Measurements from ENCODE around the gene ZNF513. TPM values are rescaled to one million over a fixed set of nuclear protein-coding genes. Genes with fewer than 3 reads are reported as not detected.
A peak's percentile ranks its signal among the peaks of the same experiment; 100 is the strongest.

ZNF513 gene
- total RNA-seq, result 23.6 TPM
- polyA plus RNA-seq (ENCODE audit: insufficient read depth, low read depth, low replicate concordance), result 18.8 TPM
- long read RNA-seq, donor 1, partial matches to known transcripts, result 0 of 4 reads
- long read RNA-seq, donor 1, other reads (novel, unspliced or antisense), result 0 of 4 reads
- long read RNA-seq, donor 2, result 0 reads
- long read RNA-seq, donor 3, partial matches to known transcripts, result 0 of 5 reads
- long read RNA-seq, donor 3, other reads (novel, unspliced or antisense), result 0 of 5 reads
- long read RNA-seq, donor 4, partial matches to known transcripts, result 0 of 2 reads
- long read RNA-seq, donor 4, other reads (novel, unspliced or antisense), result 0 of 2 reads
- long read RNA-seq, donor 5, partial matches to known transcripts, result 0 of 1 reads
- long read RNA-seq, donor 5, other reads (novel, unspliced or antisense), result 0 of 1 reads
- long read RNA-seq, donor 6, result 0 reads
- long read RNA-seq, donor 7, transcript ZNF513-201 (4 exons, 2,139 nt), result major isoform, 12 of 39 reads
- long read RNA-seq, donor 7, partial matches to known transcripts, result 10 of 39 reads
- long read RNA-seq, donor 7, other reads (novel, unspliced or antisense), result 17 of 39 reads
- long read RNA-seq, donor 8, partial matches to known transcripts, result 0 of 1 reads
- long read RNA-seq, donor 8, other reads (novel, unspliced or antisense), result 0 of 1 reads
- long read RNA-seq, donor 9, partial matches to known transcripts, result 0 of 1 reads
- long read RNA-seq, donor 9, other reads (novel, unspliced or antisense), result 0 of 1 reads
- long read RNA-seq, donor 10, partial matches to known transcripts, result 0 of 4 reads
- long read RNA-seq, donor 10, other reads (novel, unspliced or antisense), result 0 of 4 reads

GRCh38 chr2:27380626-27381545, at the start of gene ZNF513:
Gene ZNF513, minus strand, starts transcription at chr2:27380734. Its CDS starts 208 bp downstream, at chr2:27380526.
- H3K36me3 ChIP-seq (ENCODE audit: control insufficient read depth in 2 of 3, insufficient read depth in 3 of 3, low read length in 3 of 3), result peaks cover 4 to 36% (median 30%) of the 10 kb centered on the region in 3 donors
- peak within 1 kb of the TSS; percentile 88 to 96 for H3K27ac ChIP-seq (ENCODE audit: low read depth in 2 of 2, low read length in 2 of 2)
- no peaks in the 10 kb centered on the region for H3K9me3 ChIP-seq (ENCODE audit: control insufficient read depth in 2 of 3, insufficient read depth in 1 of 3, low read length in 3 of 3)
- intact Hi-C loops (cut with DNase I), result no loop called here
- no peak for TF ChIP-seq CTCF (IDR thresholded peaks at IDR 0.05; ENCODE audit: borderline replicate concordance, extremely low read depth, insufficient read depth)
- H3K9ac ChIP-seq (ENCODE audit: low read length in 3 of 3), result peak within 1 kb of the TSS; percentile 81 to 96 (median 85)
- DNase-seq (peak; percentile 95 to 99 (median 97)), FAIRE-seq (peak; percentile 71)
- peaks cover 3 to 15% (median 14%) of the 10 kb centered on the region in 3 donors for H3K4me1 ChIP-seq (ENCODE audit: control insufficient read depth in 2 of 3, insufficient read depth in 2 of 3, low read depth in 1 of 3, low read length in 3 of 3)
- H3K27me3 ChIP-seq (ENCODE audit: control insufficient read depth, insufficient read depth, low read length), result no peaks in the 10 kb centered on the region
- peak within 1 kb of the TSS; percentile 83 to 88 (median 85) for H3K4me3 ChIP-seq (ENCODE audit: low read length in 3 of 3)

GRCh38 chr2:27428978-27429541, 48.5 kb upstream of the ZNF513 start:
- intact Hi-C loops (cut with DNase I), result no loop called here
- Histone ChIP-seq H3K9me3 (ENCODE audit: control insufficient read depth in 2 of 3, insufficient read depth in 1 of 3, low read length in 3 of 3) (no peaks in the 10 kb centered on the region), H3K27ac (ENCODE audit: low read depth in 2 of 2, low read length in 2 of 2) (peak overlapping the region; percentile 93 to 95), H3K4me1 (ENCODE audit: control insufficient read depth in 2 of 3, insufficient read depth in 2 of 3, low read depth in 1 of 3, low read length in 3 of 3) (peaks cover 0 to 12% (median 10%) of the 10 kb centered on the region in 3 donors), H3K27me3 (ENCODE audit: control insufficient read depth, insufficient read depth, low read length) (no peaks in the 10 kb centered on the region), H3K9ac (ENCODE audit: low read length in 3 of 3) (peak overlapping the region; percentile 21 to 85 (median 81)), H3K36me3 (ENCODE audit: control insufficient read depth in 2 of 3, insufficient read depth in 3 of 3, low read length in 3 of 3) (peaks cover 6 to 15% (median 9%) of the 10 kb centered on the region in 3 donors), H3K4me3 (ENCODE audit: low read length in 3 of 3) (peak overlapping the region; percentile 64 to 92 (median 82))
- no peak for TF ChIP-seq CTCF (IDR thresholded peaks at IDR 0.05; ENCODE audit: borderline replicate concordance, extremely low read depth, insufficient read depth)
- peak; percentile 91 to 95 (median 93) for DNase-seq
- no peak for FAIRE-seq

Measured in kidney (tissue), 22 donors.